ENCODE measurements around the gene FASTK. TPM values are rescaled to one million over a fixed set of nuclear protein-coding genes. Genes with fewer than 3 reads are reported as not detected.

FASTK gene
- total RNA-seq, 1 donor from 2014 or later: 54.2 TPM

DNA sequence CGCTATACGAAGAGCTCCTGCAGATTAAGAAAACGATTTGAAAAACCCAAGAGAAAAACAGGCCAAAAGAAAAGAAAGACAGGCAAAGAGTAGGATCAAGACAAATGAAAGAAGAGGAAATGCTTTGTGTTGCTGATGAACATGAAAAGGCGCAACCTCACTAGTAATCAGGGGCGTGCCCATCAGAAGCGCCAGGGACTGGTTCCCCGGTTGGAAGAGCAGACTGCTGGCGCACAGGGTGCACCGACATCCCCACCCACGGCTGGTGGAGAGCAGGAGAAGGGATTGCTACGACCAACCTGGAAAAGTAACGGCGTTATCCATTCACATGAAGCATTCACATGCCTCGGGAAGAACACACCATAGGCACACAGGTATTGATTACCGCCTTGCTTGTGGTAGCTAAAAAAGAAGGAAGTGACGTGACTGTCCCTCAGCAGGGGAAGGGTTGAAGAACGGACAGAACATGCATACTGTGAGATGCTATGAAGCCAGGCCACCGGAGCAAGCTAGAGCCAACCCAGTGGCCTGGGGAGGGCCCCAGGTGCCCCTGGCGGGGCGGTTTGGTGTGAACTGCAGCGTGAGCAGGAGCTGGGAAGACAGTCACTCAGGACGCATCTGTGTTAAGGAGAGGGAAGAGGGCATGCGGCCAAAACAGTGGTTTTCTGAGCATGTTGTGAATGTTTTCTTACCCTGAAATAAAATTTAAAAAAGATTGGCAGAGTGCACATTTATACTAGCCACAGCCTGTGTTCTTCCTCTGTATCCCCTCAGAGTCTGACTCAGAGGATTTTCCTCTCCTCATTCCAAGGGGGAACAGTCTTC lies 24.0 kb upstream of the FASTK start:
- H3K27ac ChIP-seq: no peak overlapping the region
- DNase-seq (no peak), ATAC-seq (no peak)
- H3K27me3 ChIP-seq: no peaks in the 10 kb centered on the region
- intact Hi-C loops (cut with DNase I): no loop called here
- H3K4me3 ChIP-seq: no peak overlapping the region
- peaks cover 7% of the 10 kb centered on the region for H3K4me1 ChIP-seq
- TF ChIP-seq, protein P1, sequence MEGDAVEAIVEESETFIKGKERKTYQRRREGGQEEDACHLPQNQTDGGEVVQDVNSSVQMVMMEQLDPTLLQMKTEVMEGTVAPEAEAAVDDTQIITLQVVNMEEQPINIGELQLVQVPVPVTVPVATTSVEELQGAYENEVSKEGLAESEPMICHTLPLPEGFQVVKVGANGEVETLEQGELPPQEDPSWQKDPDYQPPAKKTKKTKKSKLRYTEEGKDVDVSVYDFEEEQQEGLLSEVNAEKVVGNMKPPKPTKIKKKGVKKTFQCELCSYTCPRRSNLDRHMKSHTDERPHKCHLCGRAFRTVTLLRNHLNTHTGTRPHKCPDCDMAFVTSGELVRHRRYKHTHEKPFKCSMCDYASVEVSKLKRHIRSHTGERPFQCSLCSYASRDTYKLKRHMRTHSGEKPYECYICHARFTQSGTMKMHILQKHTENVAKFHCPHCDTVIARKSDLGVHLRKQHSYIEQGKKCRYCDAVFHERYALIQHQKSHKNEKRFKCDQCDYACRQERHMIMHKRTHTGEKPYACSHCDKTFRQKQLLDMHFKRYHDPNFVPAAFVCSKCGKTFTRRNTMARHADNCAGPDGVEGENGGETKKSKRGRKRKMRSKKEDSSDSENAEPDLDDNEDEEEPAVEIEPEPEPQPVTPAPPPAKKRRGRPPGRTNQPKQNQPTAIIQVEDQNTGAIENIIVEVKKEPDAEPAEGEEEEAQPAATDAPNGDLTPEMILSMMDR (IDR thresholded peaks at IDR 0.05): no peak
- H3K36me3 ChIP-seq: no peaks in the 10 kb centered on the region
- H3K9me3 ChIP-seq: no peaks in the 10 kb centered on the region

DNA sequence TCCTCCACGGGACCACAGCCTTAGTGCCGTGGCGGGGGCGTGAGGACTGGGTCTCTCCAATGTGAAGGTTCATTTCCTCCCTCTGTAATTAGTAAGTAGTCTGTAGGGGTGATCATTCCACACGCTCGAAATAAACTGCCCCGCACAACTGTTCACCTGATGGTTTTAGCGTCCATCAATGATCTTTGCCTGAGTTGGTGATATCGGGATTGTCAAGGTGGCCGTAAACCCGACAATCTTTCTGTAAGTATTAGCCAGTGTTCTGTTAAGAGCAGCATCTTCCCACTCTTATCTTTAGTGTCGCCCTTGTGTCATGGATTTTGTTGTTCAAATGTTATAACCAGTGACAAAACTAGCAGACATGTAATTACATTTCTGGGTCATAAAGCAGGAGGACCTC lies 23.4 kb upstream of the FASTK start:
- Histone ChIP-seq H3K4me1 (peaks cover 7% of the 10 kb centered on the region), H3K27me3 (no peaks in the 10 kb centered on the region), H3K9me3 (no peaks in the 10 kb centered on the region), H3K36me3 (no peaks in the 10 kb centered on the region), H3K4me3 (no peak overlapping the region), H3K27ac (no peak overlapping the region)
- intact Hi-C loops (cut with DNase I): no loop called here
- no peak for ATAC-seq
- DNase-seq: no peak
- TF ChIP-seq, protein P1 (IDR thresholded peaks at IDR 0.05): no peak

- DNase-seq (no peak), ATAC-seq (no peak)
- peaks cover 7% of the 10 kb centered on the region for H3K4me1 ChIP-seq
- TF ChIP-seq, protein P1 (IDR thresholded peaks at IDR 0.05): no peak
- intact Hi-C loops (cut with DNase I): no loop called here
- no peaks in the 10 kb centered on the region for H3K27me3 ChIP-seq
- H3K4me3 ChIP-seq: no peak overlapping the region
- H3K36me3 ChIP-seq: no peaks in the 10 kb centered on the region
- H3K9me3 ChIP-seq: no peaks in the 10 kb centered on the region
- no peak overlapping the region for H3K27ac ChIP-seq
Measured at GRCh38 chr7:151102991-151103390, 22.4 kb upstream of the FASTK start.

DNA sequence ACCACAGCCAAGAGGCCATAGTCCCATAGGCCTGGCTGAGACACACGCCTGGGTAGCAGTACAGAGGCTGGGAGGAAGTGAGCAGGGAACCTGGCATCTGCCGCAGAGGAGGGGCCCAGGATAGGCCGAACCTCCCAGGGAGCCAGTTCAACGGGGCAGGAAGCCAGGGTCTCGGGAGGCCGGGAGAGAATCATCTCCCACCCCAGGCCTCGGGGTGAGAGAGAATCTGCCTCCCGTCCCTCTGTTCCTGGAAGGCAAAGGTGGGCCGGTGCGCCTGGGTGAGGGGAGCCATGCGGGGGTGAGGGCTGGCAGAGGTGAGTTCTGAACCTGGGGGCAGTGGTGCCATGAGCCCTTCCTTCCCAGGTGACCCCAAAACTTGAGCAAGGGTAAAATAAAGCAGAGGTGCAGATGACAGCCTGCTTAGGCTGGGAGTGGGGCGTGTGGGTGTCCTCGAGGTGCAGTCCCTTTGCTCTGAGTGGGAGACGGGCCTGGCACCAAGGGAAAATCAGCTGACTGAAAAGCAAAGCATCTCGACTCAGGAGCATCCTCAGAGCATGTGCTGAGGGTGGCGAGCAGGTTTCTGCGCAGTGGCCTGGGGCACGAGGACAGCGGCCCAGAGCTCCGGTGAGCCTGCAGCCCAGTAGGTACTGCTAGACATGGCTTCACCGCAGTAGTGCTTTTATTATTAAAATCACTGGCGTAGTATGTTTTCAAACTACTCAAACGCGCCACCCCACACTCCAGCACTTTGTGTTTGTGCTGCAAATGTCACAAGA lies 21.2 kb upstream of the FASTK start:
- intact Hi-C loops (cut with DNase I): no loop called here
- Histone ChIP-seq H3K9me3 (no peaks in the 10 kb centered on the region), H3K27ac (no peak overlapping the region), H3K27me3 (no peaks in the 10 kb centered on the region), H3K4me1 (peaks cover 7% of the 10 kb centered on the region), H3K36me3 (no peaks in the 10 kb centered on the region), H3K4me3 (no peak overlapping the region)
- ATAC-seq: peak; percentile 21
- no peak for DNase-seq
- TF ChIP-seq, protein P1 (IDR thresholded peaks at IDR 0.05): no peak

- Histone ChIP-seq H3K27me3 (no peaks in the 10 kb centered on the region), H3K4me3 (no peak overlapping the region), H3K4me1 (peaks cover 7% of the 10 kb centered on the region), H3K36me3 (no peaks in the 10 kb centered on the region), H3K27ac (no peak overlapping the region), H3K9me3 (no peaks in the 10 kb centered on the region)
- intact Hi-C loops (cut with DNase I): no loop called here
- TF ChIP-seq, protein P1 (IDR thresholded peaks at IDR 0.05): no peak
- DNase-seq (no peak), ATAC-seq (no peak)
Measured at GRCh38 chr7:151100921-151101320, 20.3 kb upstream of the FASTK start.

All from upper lobe of right lung (tissue), 1 donor.